ENCODE measurements around the gene LYPLA2. TPM values are rescaled to one million over a fixed set of nuclear protein-coding genes. Genes with fewer than 3 reads are reported as not detected.

LYPLA2 gene
- total RNA-seq, 4 donors from 2014 or later, result 23.1 to 110 (median 84.4) TPM

GRCh38 chr1:23799570-23800399 is 8.8 kb downstream of the LYPLA2 start:
- peak; percentile 88 for DNase-seq
- Histone ChIP-seq H3K27ac (peak overlapping the region; percentile 91 to 96 (median 94)), H3K4me3 (peak overlapping the region; percentile 40 to 87 (median 85)), H3K9me3 (no peaks in the 10 kb centered on the region), H3K27me3 (no peaks in the 10 kb centered on the region), H3K4me1 (peaks cover 14 to 40% (median 28%) of the 10 kb centered on the region in 4 donors), H3K36me3 (no peaks in the 10 kb centered on the region)
- in situ Hi-C loops (cut with MboI; ENCODE audit: low pct_ligation_motif_present in 1 of 4, low pct_unique_long_range_greater_than_20kb in 1 of 4, low sequenced_read_pairs in 3 of 4), result loop anchor here in 2 of 4 donors (10.0 to 25.0 kb wide), 2 partner anchors 65 to 113 kb away; partner anchors contain the start of genes CNR2 (in 1 of the 2) and FUCA1 (in 1 of the 2)
- intact Hi-C loops (cut with DNase I; ENCODE audit: low total_unique reads), result loop anchor here (10.0 kb wide), 1 partner anchor 65 kb away; the partner anchor contains the start of gene FUCA1
- TF ChIP-seq POLR2AphosphoS5 (IDR thresholded peaks at IDR 0.05), result peak; percentile 80 to 96 (median 92)
- TF ChIP-seq POLR2A (IDR thresholded peaks at IDR 0.05), result peak; percentile 91
- no peak for TF ChIP-seq EP300 (IDR thresholded peaks at IDR 0.05; ENCODE audit: low read depth)
- no peak for TF ChIP-seq CTCF (IDR thresholded peaks at IDR 0.05)
- 2% methylated on average over 22 of the region's 48 CpGs; no CpG with 5 or more reads in 1 of the 2 donors for WGBS, 2 donors (ENCODE audit: low coverage in 1 of 2)

GRCh38 chr1:23800400-23801337 is 9.7 kb downstream of the LYPLA2 start, which contains the start of gene GALE:
GALE (minus strand) TSS chr1:23800754; CDS start chr1:23799007, 1,747 bp downstream.
- Histone ChIP-seq H3K36me3 (no peaks in the 10 kb centered on the region), H3K9me3 (no peaks in the 10 kb centered on the region), H3K4me1 (peaks cover 14 to 40% (median 28%) of the 10 kb centered on the region in 4 donors), H3K27me3 (no peaks in the 10 kb centered on the region), H3K4me3 (peak within 1 kb of the TSS; percentile 64 to 87 (median 85)), H3K27ac (peak within 1 kb of the TSS; percentile 91 to 96 (median 94))
- in situ Hi-C loops (cut with MboI; ENCODE audit: low pct_ligation_motif_present in 1 of 4, low pct_unique_long_range_greater_than_20kb in 1 of 4, low sequenced_read_pairs in 3 of 4) (loop anchor here in 2 of 4 donors (10.0 to 25.0 kb wide), 2 partner anchors 64 to 112 kb away; partner anchors contain the start of genes CNR2 (in 1 of the 2) and FUCA1 (in 1 of the 2)), intact Hi-C loops (cut with DNase I; ENCODE audit: low total_unique reads) (loop anchor here (10.0 kb wide), 1 partner anchor 64 kb away; the partner anchor contains the start of gene FUCA1)
- TF ChIP-seq CTCF (IDR thresholded peaks at IDR 0.05), result no peak
- TF ChIP-seq POLR2AphosphoS5 (IDR thresholded peaks at IDR 0.05), result peak; percentile 86 to 93 (median 92)
- no peak for TF ChIP-seq EP300 (IDR thresholded peaks at IDR 0.05; ENCODE audit: low read depth)
- peak; percentile 88 for TF ChIP-seq POLR2A (IDR thresholded peaks at IDR 0.05)
- WGBS, 2 donors (ENCODE audit: low coverage in 1 of 2), result 0% methylated on average over 25 of the region's 82 CpGs; no CpG with 5 or more reads in 1 of the 2 donors
- peak; percentile 98 for DNase-seq

GRCh38 chr1:23801338-23801748 is 10.4 kb downstream of the LYPLA2 start:
- H3K9me3 ChIP-seq, result no peaks in the 10 kb centered on the region
- no peaks in the 10 kb centered on the region for H3K36me3 ChIP-seq
- TF ChIP-seq POLR2A (IDR thresholded peaks at IDR 0.05), result no peak
- no peak for TF ChIP-seq POLR2AphosphoS5 (IDR thresholded peaks at IDR 0.05)
- no peak for TF ChIP-seq EP300 (IDR thresholded peaks at IDR 0.05; ENCODE audit: low read depth)
- no peak for TF ChIP-seq CTCF (IDR thresholded peaks at IDR 0.05)
- in situ Hi-C loops (cut with MboI; ENCODE audit: low pct_ligation_motif_present in 1 of 4, low pct_unique_long_range_greater_than_20kb in 1 of 4, low sequenced_read_pairs in 3 of 4), result loop anchor here in 2 of 4 donors (10.0 to 25.0 kb wide), 2 partner anchors 63 to 111 kb away; partner anchors contain the start of genes CNR2 (in 1 of the 2) and FUCA1 (in 1 of the 2)
- H3K27ac ChIP-seq, result peak overlapping the region; percentile 91 to 96 (median 94)
- H3K4me1 ChIP-seq, result peaks cover 14 to 36% (median 27%) of the 10 kb centered on the region in 4 donors
- 20 to 24% methylated on average over 13 to 19 of the region's 19 CpGs for WGBS, 2 donors (ENCODE audit: low coverage in 1 of 2)
- H3K27me3 ChIP-seq, result no peaks in the 10 kb centered on the region
- intact Hi-C loops (cut with DNase I; ENCODE audit: low total_unique reads), result loop anchor here (10.0 kb wide), 1 partner anchor 63 kb away; the partner anchor contains the start of gene FUCA1
- H3K4me3 ChIP-seq, result peak overlapping the region; percentile 64 to 87 (median 85)
- DNase-seq, result peak; percentile 27

All from transverse colon (tissue), 4 donors.